ENCODE measurements around the gene SFMBT1. TPM values are rescaled to one million over a fixed set of nuclear protein-coding genes. Genes with fewer than 3 reads are reported as not detected.

Gene SFMBT1, protein sequence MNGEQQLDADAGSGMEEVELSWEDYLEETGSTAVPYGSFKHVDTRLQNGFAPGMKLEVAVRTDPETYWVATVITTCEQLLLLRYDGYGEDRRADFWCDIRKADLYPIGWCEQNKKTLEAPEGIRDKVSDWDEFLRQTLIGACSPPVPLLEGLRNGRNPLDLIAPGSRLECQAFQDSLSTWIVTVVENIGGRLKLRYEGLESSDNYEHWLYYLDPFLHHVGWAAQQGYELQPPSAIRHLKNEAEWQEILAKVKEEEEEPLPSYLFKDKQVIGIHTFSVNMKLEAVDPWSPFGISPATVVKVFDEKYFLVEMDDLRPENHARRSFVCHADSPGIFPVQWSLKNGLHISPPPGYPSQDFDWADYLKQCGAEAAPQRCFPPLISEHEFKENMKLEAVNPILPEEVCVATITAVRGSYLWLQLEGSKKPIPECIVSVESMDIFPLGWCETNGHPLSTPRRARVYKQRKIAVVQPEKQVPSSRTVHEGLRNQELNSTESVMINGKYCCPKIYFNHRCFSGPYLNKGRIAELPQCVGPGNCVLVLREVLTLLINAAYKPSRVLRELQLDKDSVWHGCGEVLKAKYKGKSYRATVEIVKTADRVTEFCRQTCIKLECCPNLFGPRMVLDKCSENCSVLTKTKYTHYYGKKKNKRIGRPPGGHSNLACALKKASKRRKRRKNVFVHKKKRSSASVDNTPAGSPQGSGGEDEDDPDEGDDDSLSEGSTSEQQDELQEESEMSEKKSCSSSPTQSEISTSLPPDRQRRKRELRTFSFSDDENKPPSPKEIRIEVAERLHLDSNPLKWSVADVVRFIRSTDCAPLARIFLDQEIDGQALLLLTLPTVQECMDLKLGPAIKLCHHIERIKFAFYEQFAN
- 10 to 100 TPM in 1 of 2 donors, 1 to 10 TPM in 1; 6.9 to 17.6 TPM for total RNA-seq

DNA sequence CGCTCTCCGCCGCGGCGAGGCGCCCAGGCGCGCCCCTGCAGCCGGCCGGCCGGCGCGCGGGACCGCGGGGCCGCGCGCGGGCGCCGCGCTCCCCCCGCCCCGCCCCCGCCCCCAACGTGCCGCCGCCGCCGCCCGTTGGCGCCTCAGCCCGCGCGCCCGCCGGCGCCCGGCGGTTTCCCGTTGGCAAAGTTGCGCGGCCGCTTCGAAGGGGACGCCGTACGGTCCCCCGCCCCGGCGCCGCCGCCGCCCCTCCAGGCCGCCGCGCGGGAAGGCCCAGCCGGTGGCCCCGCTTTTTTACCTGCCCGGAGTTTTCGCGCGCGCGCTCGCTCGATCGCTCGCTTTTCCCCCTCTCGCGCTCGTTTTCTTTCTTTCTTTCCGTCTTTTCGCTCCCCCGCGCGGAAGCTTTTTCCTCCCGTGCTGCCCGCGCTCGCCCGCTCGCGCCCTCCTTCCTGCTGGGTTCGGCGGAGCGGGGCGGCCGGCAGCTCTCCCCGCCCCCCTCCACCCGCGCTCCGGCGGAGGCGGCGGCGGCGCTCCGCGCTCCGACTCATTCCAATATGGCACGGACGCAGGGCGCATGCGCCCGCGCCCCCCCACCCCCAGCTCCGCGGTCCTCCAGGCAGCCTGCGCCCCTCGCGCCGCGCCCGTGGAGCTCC lies at the start of gene SFMBT1:
Gene SFMBT1, minus strand, starts transcription at position 556 of the 653 bp plus-strand sequence. CDS start 76,945 bp downstream, outside the sequence.
- H3K4me3 ChIP-seq: peak within 1 kb of the TSS; percentile 50 to 85
- TF ChIP-seq CTCF (IDR thresholded peaks at IDR 0.05): no peak
- TF ChIP-seq POLR2A (IDR thresholded peaks at IDR 0.05): peak; percentile 33 to 40 (median 34)
- intact Hi-C loops (cut with DNase I): no loop called here
- no peaks in the 10 kb centered on the region for H3K36me3 ChIP-seq (replicated peaks in 1 of 2; ENCODE audit: insufficient read depth in 1 of 2, low read depth in 2 of 2)
- no peaks in the 10 kb centered on the region for H3K27me3 ChIP-seq
- peaks cover 38% of the 10 kb centered on the region for H3K4me1 ChIP-seq
- DNase-seq (peak; percentile 71 to 82 (median 78)), ATAC-seq (peak; percentile 83)
- H3K27ac ChIP-seq: peak within 1 kb of the TSS; percentile 89 to 95 (median 94)
- WGBS, 2 donors: 0 to 1% methylated on average over 50 to 52 of the region's 117 CpGs
- no peaks in the 10 kb centered on the region for H3K9me3 ChIP-seq

DNA sequence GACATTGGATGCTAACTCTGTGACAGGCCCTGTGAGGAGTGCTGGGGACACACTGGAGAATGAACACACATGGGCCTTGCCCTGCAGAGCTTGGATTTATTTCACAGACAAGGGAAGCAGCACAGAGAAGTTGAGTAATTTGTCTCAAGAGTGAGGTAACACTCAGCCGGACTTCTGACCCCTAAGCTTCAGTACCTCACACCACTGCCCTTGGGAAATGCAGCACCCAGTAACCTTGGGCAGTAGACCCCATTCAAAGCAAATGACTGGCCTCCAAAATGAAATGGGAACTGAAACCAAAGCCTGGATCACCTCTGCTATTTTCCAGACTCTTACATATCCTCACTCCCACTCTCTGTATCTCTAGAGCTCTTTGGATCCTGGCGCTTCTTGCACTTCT lies 47.1 kb upstream of the SFMBT1 start:
- H3K27ac ChIP-seq: no peak overlapping the region
- peak in 1 of 4 donors; percentile 23 for DNase-seq
- peaks cover 28% of the 10 kb centered on the region for H3K4me1 ChIP-seq
- no peaks in the 10 kb centered on the region for H3K27me3 ChIP-seq
- no peak for ATAC-seq
- H3K9me3 ChIP-seq: no peaks in the 10 kb centered on the region
- intact Hi-C loops (cut with DNase I): no loop called here
- no peak for TF ChIP-seq CTCF (IDR thresholded peaks at IDR 0.05)
- TF ChIP-seq POLR2A (IDR thresholded peaks at IDR 0.05): no peak
- H3K4me3 ChIP-seq: no peak overlapping the region
- peaks cover 0 to 13% of the 10 kb centered on the region in 2 donors for H3K36me3 ChIP-seq (replicated peaks in 1 of 2; ENCODE audit: insufficient read depth in 1 of 2, low read depth in 2 of 2)
- 77 to 79% methylated on average over 2 of the region's 2 CpGs for WGBS, 2 donors

- DNase-seq: no peak
- Histone ChIP-seq H3K4me1 (peaks cover 28% of the 10 kb centered on the region), H3K27ac (peak overlapping the region in 1 of 4 donors; percentile 25), H3K4me3 (no peak overlapping the region), H3K9me3 (no peaks in the 10 kb centered on the region), H3K27me3 (no peaks in the 10 kb centered on the region), H3K36me3 (replicated peaks in 1 of 2; ENCODE audit: insufficient read depth in 1 of 2, low read depth in 2 of 2) (peaks cover 0 to 12% of the 10 kb centered on the region in 2 donors)
- intact Hi-C loops (cut with DNase I): no loop called here
- WGBS, 2 donors: 82 to 96% methylated on average over 3 to 11 of the region's 11 CpGs
- ATAC-seq: no peak
- TF ChIP-seq POLR2A (IDR thresholded peaks at IDR 0.05): no peak
- TF ChIP-seq CTCF (IDR thresholded peaks at IDR 0.05): no peak
Observed at GRCh38 chr3:53092216-53092615, 46.3 kb upstream of the SFMBT1 start.

DNA sequence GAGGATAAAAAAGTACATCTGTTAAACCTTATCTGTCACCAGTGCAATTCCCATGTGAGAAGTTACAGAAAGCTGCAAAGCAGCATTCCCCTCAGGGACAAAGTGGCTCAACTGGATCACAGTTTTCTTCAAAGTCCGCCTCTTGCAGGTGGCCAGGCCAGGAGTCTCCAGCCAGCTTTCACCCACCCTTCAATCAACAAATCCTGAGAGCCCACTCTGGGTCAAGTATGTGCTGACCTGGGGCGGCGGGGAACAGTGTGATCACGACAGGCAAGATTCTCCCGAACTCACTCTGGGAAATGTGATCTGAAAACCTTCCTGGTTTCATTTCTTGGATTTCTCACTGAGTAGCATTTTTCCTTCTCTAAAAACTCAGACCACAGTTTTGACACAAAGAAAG lies 45.1 kb upstream of the SFMBT1 start:
- Histone ChIP-seq H3K27ac (peak overlapping the region in 2 of 4 donors; percentile 9 to 31), H3K9me3 (no peaks in the 10 kb centered on the region), H3K4me3 (no peak overlapping the region), H3K27me3 (no peaks in the 10 kb centered on the region), H3K4me1 (peaks cover 28% of the 10 kb centered on the region), H3K36me3 (replicated peaks in 1 of 2; ENCODE audit: insufficient read depth in 1 of 2, low read depth in 2 of 2) (peaks cover 0 to 12% of the 10 kb centered on the region in 2 donors)
- ATAC-seq (no peak), DNase-seq (no peak)
- 71 to 72% methylated on average over 5 of the region's 5 CpGs for WGBS, 2 donors
- intact Hi-C loops (cut with DNase I): no loop called here
- no peak for TF ChIP-seq CTCF (IDR thresholded peaks at IDR 0.05)
- no peak for TF ChIP-seq POLR2A (IDR thresholded peaks at IDR 0.05)
